ENCODE results near the gene IRF1. TPM values are rescaled to one million over a fixed set of nuclear protein-coding genes. Genes with fewer than 3 reads are reported as not detected.

Gene IRF1
- total RNA-seq, 2 experiments from 2014 or later: 221 to 228 TPM

DNA sequence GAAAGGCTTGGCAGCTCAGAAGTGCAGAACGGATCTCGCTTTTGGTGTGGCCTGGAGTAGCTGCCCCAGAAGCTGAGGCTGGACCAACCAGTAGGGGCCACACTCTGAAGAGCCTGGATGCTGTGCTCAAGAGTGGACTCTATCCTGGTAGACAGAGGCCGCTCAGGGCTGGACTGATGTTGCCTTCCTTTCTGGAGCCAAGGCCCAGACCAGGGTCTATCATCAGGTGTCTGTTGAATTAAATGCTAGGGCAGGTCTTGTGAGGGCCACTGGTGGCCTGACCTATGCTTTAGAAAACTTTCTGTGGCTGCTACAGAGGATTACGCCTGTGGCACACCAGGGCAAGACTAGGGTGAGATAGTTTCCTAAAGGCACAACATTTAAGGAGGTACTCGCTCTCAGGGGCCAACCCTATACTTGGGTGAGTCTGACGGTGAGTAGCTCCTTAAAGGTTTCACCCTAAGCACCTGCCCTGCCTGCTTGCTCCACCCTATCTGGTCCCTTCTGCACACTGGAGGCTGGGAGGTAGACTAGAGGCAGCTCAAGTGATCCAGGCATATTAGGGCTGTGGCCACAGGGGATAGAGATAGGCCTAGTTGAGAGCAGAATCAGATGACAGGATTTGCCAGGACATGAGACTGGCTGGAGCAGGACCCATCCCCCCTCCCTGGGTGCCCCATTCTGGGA lies 9.8 kb upstream of the IRF1 start:
- peaks cover 4% of the 10 kb centered on the region for H3K27me3 Mint-ChIP-seq (ENCODE audit: low read depth)
- peak overlapping the region; percentile 60 for H3K27ac Mint-ChIP-seq

DNA sequence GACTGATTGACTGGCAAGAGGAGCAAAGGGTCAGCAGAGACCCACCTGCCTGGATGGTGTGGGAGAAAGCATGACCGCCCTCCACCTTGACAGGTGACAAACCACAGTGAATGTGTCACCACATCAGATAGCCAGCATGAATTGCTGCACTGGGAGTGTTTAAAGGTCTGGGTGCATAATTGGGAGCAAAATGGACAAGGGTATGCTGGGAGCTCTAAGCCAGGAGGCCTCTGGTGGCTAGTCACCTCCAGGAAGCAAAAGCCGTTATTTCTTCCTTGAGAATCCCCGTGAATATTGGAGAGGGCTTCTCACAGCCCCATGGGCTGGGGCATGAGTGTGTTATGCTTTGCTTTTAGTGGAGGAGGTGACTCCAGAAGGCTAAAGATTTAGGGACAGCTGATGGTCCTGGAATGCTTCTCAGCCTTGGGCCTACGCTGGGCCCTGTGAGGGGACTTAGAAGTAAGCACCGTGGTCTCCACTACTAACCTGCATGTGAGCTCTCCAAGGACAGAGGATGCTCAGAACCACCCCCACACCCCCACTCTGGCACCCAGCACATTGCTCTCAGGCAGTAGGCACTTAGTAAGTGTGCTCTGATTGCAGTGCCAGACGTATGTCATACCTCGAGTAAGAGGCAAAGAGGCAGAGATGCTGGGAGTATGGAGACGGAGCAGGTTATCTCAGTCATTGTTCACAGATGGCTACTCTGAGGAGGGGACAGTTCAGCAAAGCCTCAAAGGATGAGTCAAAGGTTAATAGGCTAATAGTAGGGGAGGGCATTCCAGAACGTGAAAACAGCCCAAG lies 9.1 kb upstream of the IRF1 start:
- POLR2A ChIA-PET: interaction anchor here (2.0 to 18.3 kb wide), 3 partner anchors 20 to 113 kb away, joined by 10 to 720 read pairs (median 74); partner anchors contain the start of gene IRF1
- H3K27me3 Mint-ChIP-seq (ENCODE audit: low read depth): peaks cover 4% of the 10 kb centered on the region
- H3K36me3 Mint-ChIP-seq (ENCODE audit: low read depth): no peaks in the 10 kb centered on the region

More for the DNA sequence above, 9.8 kb upstream of the IRF1 start:
- no peak for DNase-seq
- ChIA-PET POLR2A (interaction anchor here (0.7 to 18.3 kb wide), 6 partner anchors 20 to 114 kb away, joined by 3 to 720 read pairs (median 4); partner anchors contain the start of gene IRF1), CTCF (interaction anchor here (0.6 to 13.6 kb wide), 53 partner anchors 8 to 440 kb away, joined by 3 to 400 read pairs (median 4); partner anchors contain the start of genes IRF1 and SLC22A5)
- Mint-ChIP-seq H3K36me3 (ENCODE audit: low read depth) (no peaks in the 10 kb centered on the region), H3K9me3 (ENCODE audit: insufficient read depth) (no peaks in the 10 kb centered on the region), H3K4me1 (ENCODE audit: low read depth) (peaks cover 45% of the 10 kb centered on the region), H3K4me3 (no peak overlapping the region)
- no peak for ATAC-seq

DNA sequence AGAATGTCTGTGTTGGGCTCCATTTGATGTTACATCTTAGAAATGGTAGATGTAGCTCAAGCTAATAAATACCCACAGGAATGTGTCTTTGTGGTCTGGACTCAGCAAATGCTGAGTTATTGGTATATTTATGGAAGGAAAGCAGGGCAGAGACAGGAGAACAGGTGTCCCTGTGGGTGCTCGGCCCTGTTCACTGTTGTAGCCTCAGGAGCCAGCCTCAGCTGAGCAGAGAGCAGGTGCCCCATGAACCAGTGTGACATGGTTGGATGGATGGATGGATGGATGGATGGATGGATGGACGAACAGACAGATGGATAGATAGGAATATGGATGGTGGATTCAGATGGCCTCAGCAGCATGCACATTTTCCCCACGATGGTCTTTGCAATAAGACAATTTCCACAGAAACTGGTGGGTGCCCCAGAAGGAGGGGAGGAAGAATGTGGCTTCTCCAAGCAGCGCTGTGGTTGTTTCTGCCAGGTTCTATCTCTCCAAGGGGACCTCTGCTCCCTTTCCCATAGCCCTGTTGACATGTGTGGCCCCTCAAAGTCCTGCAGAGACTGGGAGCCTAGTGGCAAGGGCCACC lies 8.2 kb upstream of the IRF1 start:
- Mint-ChIP-seq H3K4me3 (no peak overlapping the region), H3K27me3 (ENCODE audit: low read depth) (peaks cover 4% of the 10 kb centered on the region), H3K9me3 (ENCODE audit: insufficient read depth) (no peaks in the 10 kb centered on the region), H3K4me1 (ENCODE audit: low read depth) (peaks cover 60% of the 10 kb centered on the region), H3K36me3 (ENCODE audit: low read depth) (no peaks in the 10 kb centered on the region), H3K27ac (peak overlapping the region; percentile 60)
- POLR2A ChIA-PET: interaction anchor here (3.9 to 18.3 kb wide), 4 partner anchors 19 to 88 kb away, joined by 44 to 720 read pairs (median 78); partner anchors contain the start of gene IRF1
- CTCF ChIA-PET: interaction anchor here (0.7 to 13.6 kb wide), 11 partner anchors 34 to 322 kb away, joined by 3 to 400 read pairs (median 7); partner anchors contain the start of gene SLC22A5
- peak; percentile 22 for DNase-seq
- no peak for ATAC-seq

More for the DNA sequence above, 9.1 kb upstream of the IRF1 start:
- DNase-seq (no peak), ATAC-seq (no peak)
- Mint-ChIP-seq H3K9me3 (ENCODE audit: insufficient read depth) (no peaks in the 10 kb centered on the region), H3K27ac (peak overlapping the region; percentile 60), H3K4me3 (no peak overlapping the region), H3K4me1 (ENCODE audit: low read depth) (peaks cover 51% of the 10 kb centered on the region)
- CTCF ChIA-PET: interaction anchor here (0.8 to 13.6 kb wide), 19 partner anchors 9 to 385 kb away, joined by 3 to 400 read pairs (median 15); partner anchors contain the start of gene IRF1

DNA sequence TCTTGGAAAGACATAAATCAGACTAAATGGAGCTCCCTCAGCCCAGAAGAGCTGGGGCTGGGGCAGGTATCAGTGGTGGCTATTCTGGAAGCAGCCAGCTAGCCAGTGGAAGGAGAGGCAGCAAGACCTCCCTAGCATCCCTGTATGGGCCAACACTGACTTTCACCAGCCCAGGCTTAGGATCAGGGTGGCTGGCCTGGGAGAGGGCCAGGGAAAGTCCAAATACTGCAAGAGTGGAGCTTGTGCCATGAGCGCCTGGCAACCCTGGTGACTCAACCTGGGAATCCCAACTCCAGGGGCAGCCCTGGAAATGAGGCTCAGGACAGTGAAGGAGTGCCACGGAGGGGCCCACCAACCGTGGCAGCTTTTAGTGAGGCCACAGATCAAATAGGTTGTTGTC lies 7.6 kb upstream of the IRF1 start:
- Mint-ChIP-seq H3K36me3 (ENCODE audit: low read depth) (no peaks in the 10 kb centered on the region), H3K27ac (peak overlapping the region; percentile 95), H3K9me3 (ENCODE audit: insufficient read depth) (no peaks in the 10 kb centered on the region), H3K4me3 (peak overlapping the region; percentile 83), H3K27me3 (ENCODE audit: low read depth) (no peaks in the 10 kb centered on the region), H3K4me1 (ENCODE audit: low read depth) (peaks cover 66% of the 10 kb centered on the region)
- CTCF ChIA-PET: interaction anchor here (0.7 to 13.6 kb wide), 9 partner anchors 41 to 322 kb away, joined by 3 to 400 read pairs (median 9); partner anchors contain the start of gene SLC22A5
- DNase-seq: peak; percentile 20
- POLR2A ChIA-PET: interaction anchor here (0.7 to 18.3 kb wide), 8 partner anchors 18 to 109 kb away, joined by 3 to 720 read pairs (median 44); partner anchors contain the start of gene IRF1
- no peak for ATAC-seq

DNA sequence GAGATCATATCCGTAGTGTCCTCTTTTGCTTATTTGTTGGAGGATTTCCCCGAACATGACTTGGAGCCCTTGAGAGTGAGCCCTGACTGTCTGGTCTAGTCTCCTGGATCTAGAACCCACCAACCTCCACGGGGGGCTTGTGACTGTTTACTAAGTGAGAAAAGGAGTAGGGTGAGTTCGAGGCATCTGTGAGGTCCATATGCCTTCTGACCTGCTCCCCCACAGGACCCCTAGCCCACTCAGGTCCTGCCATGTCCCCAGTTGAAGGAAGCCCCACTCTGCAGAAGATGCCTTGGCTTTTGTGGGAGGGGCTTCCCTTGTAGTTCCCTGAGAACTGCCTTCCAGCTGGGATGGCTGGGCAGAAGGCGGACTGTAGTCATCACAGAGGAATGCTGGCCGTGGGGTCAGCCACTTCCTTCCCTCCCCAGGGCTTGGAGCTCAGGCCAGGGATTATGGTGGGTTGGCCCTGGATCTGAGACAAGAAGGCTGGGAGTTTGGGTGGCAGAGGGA lies 7.0 kb upstream of the IRF1 start:
- peaks cover 70% of the 10 kb centered on the region for H3K4me1 Mint-ChIP-seq (ENCODE audit: low read depth)
- H3K27ac Mint-ChIP-seq: peak overlapping the region; percentile 95
- CTCF ChIA-PET: interaction anchor here (1.0 to 13.6 kb wide), 9 partner anchors 8 to 323 kb away, joined by 3 to 400 read pairs (median 13); partner anchors contain the start of gene SLC22A5
- POLR2A ChIA-PET: interaction anchor here (0.7 to 18.3 kb wide), 10 partner anchors 18 to 128 kb away, joined by 3 to 720 read pairs (median 32); partner anchors contain the start of genes IRF1 and SLC22A5
- H3K4me3 Mint-ChIP-seq: peak overlapping the region; percentile 83
- no peaks in the 10 kb centered on the region for H3K9me3 Mint-ChIP-seq (ENCODE audit: insufficient read depth)
- H3K36me3 Mint-ChIP-seq (ENCODE audit: low read depth): no peaks in the 10 kb centered on the region
- H3K27me3 Mint-ChIP-seq (ENCODE audit: low read depth): no peaks in the 10 kb centered on the region
- ATAC-seq: no peak
- DNase-seq: peak; percentile 28

DNA sequence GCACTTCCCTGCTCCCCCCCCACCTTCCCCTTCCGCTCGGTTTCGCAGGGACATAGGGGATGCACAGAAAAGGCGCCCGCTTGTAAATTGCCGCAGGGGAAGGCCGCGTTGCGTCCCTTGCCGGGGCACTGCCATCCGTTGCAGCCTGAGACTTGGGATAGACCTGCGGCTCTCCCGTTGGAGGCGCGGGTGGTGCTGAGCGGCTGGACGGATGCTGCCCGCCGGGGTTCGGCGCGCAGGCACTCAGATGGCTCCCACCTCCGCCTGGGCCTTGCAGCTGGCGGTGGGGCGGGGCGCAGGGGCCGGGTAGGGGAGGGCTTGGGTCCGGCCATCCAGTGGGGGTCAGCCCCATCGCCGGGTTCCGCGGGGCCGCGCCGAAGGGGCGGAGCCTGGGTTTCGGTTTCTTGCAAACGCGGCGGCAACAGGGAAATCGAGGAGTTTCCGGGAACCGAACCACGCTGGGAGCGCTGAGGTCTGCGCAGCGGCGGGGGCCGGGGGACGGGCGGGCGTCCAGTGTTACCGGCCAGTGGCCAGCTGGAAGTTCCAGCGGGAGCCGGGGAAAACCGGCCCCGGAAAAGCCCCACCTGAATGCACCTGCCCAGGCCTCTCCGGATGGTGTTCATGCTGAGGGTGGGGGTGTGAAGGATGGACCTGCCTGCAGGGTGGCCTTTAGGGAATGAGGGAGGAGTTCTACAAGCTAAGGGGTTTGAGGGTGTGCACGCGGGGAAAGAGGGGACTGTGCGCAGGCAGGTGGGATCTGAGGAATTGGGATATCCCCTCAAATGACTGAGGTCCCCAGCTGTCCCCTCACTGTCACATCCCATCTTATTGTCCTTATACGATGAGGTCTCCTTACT lies 6.3 kb upstream of the IRF1 start:
- ChIA-PET POLR2A (interaction anchor here (0.6 to 18.3 kb wide), 18 partner anchors 17 to 323 kb away, joined by 3 to 720 read pairs (median 8); partner anchors contain the start of genes IRF1, KIF3A, RAD50 and SLC22A5), CTCF (interaction anchor here (0.8 to 13.6 kb wide), 13 partner anchors 9 to 324 kb away, joined by 3 to 400 read pairs (median 10); no protein-coding TSS in a partner anchor)
- Mint-ChIP-seq H3K27ac (peak overlapping the region; percentile 95), H3K27me3 (ENCODE audit: low read depth) (no peaks in the 10 kb centered on the region), H3K36me3 (ENCODE audit: low read depth) (no peaks in the 10 kb centered on the region), H3K4me3 (peak overlapping the region; percentile 83), H3K4me1 (ENCODE audit: low read depth) (peaks cover 75% of the 10 kb centered on the region), H3K9me3 (ENCODE audit: insufficient read depth) (no peaks in the 10 kb centered on the region)
- DNase-seq (peak; percentile 82), ATAC-seq (peak; percentile 43)

DNA sequence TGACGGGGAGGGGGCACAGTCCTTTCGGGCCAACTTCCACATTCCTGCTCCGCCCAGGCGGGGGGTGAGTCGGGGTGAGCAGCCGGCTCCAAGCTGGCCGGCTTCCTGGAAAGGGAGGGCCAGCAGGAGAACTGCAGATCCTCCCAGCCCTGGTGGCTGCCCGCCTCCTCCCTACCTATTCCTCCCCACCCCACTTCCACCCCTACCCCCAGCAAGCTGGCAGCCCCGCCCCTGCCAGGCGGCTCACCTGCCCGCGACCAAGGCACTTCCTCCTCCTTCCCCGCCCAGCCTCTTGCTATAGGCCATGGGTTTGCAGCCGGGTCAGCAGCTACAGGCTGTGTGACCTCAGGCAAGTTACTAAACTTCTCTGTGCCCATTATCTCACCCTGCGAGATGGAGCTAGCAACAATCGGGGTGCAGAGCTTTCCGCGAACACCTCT lies 5.6 kb upstream of the IRF1 start:
- ChIA-PET POLR2A (interaction anchor here (0.6 to 18.3 kb wide), 19 partner anchors 16 to 324 kb away, joined by 3 to 720 read pairs (median 5); partner anchors contain the start of genes IRF1, KIF3A, RAD50 and SLC22A5), CTCF (interaction anchor here (0.8 to 13.6 kb wide), 12 partner anchors 10 to 324 kb away, joined by 3 to 400 read pairs (median 12); no protein-coding TSS in a partner anchor)
- H3K36me3 Mint-ChIP-seq (ENCODE audit: low read depth): no peaks in the 10 kb centered on the region
- H3K4me1 Mint-ChIP-seq (ENCODE audit: low read depth): peaks cover 80% of the 10 kb centered on the region
- H3K4me3 Mint-ChIP-seq: peak overlapping the region; percentile 83
- no peaks in the 10 kb centered on the region for H3K27me3 Mint-ChIP-seq (ENCODE audit: low read depth)
- ATAC-seq: peak; percentile 68
- peak overlapping the region; percentile 95 for H3K27ac Mint-ChIP-seq
- H3K9me3 Mint-ChIP-seq (ENCODE audit: insufficient read depth): no peaks in the 10 kb centered on the region
- peak; percentile 95 for DNase-seq

DNA sequence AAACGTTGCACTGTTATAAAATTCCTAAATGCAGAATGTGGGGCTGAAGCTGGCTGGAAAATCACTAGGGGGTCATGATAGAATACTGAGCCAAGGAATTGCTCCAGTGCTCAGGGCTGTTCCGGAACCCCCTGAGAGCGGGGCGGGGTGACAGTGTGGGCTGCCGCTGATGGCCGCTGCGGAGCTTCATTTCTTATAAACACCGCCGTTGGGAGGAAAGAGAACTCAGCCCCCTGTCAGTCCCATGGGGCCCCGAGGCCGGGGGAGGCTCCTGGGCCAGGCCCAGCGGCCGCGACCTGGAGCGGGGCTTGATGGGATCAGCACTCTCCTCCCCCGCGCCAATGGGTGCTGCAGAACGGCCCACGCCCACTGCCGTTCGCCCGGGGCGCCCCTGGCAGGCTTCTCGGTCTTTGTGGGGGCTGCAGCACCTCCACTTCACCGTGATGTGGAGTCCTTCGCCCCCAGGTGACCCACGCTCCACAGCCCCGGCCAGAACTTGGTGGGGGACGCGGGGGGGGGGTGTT lies 5.2 kb upstream of the IRF1 start:
- Mint-ChIP-seq H3K4me3 (peak overlapping the region; percentile 83), H3K27me3 (ENCODE audit: low read depth) (no peaks in the 10 kb centered on the region), H3K27ac (peak overlapping the region; percentile 95), H3K9me3 (ENCODE audit: insufficient read depth) (no peaks in the 10 kb centered on the region), H3K4me1 (ENCODE audit: low read depth) (peaks cover 77% of the 10 kb centered on the region), H3K36me3 (ENCODE audit: low read depth) (no peaks in the 10 kb centered on the region)
- DNase-seq: peak; percentile 87
- ChIA-PET POLR2A (interaction anchor here (0.6 to 18.3 kb wide), 22 partner anchors 16 to 330 kb away, joined by 3 to 720 read pairs (median 4); partner anchors contain the start of genes IRF1, KIF3A, RAD50 and SLC22A5), CTCF (interaction anchor here (0.8 to 13.6 kb wide), 13 partner anchors 10 to 328 kb away, joined by 3 to 400 read pairs (median 10); no protein-coding TSS in a partner anchor)
- peak; percentile 59 for ATAC-seq

DNA sequence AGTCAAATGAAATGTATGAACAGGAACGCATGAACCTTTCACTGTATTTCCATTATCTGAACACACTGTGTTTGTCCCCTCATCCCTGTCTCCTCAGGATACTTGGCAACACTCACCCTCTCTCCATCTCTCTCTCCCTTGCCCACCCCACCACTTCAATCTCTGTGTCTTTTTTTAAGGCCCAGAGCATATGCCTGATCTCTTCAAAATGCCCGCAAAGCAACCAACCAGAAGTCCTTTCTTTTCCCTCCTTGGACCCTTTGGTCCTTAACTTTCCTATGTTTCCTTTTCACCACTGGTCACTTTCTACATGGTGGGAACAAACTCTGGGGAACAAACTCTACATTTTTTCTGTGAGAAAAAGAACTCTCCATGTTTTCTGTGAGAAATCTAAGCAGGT lies 3.2 kb upstream of the IRF1 start:
- Mint-ChIP-seq H3K4me3 (peak overlapping the region; percentile 20), H3K27ac (peak overlapping the region; percentile 95), H3K36me3 (ENCODE audit: low read depth) (peaks cover 13% of the 10 kb centered on the region), H3K4me1 (ENCODE audit: low read depth) (peaks cover 60% of the 10 kb centered on the region), H3K9me3 (ENCODE audit: insufficient read depth) (no peaks in the 10 kb centered on the region), H3K27me3 (ENCODE audit: low read depth) (no peaks in the 10 kb centered on the region)
- ATAC-seq: no peak
- POLR2A ChIA-PET: interaction anchor here (18.3 to 21.2 kb wide), 3 partner anchors 14 to 85 kb away, joined by 249 to 720 read pairs (median 308); partner anchors contain the start of gene IRF1
- no peak for DNase-seq
- CTCF ChIA-PET: interaction anchor here (1.1 to 5.7 kb wide), 4 partner anchors 13 to 108 kb away, joined by 3 to 29 read pairs (median 18); no protein-coding TSS in a partner anchor

Data from activated CD8-positive, alpha-beta T cell treated with anti-CD3 and anti-CD28 coated beads, Interleukin-2, amount 10 ng/mL, durations not matched to agents 7 days and 5 days (primary cell).